MV-4-11 (cell line): ENCODE results near the gene EML2.

Source experiments
- DNase-seq: peaks from one replicate; lab custom pipeline; 2025; lab: John Stamatoyannopoulos, UW

EML2 gene

DNA sequence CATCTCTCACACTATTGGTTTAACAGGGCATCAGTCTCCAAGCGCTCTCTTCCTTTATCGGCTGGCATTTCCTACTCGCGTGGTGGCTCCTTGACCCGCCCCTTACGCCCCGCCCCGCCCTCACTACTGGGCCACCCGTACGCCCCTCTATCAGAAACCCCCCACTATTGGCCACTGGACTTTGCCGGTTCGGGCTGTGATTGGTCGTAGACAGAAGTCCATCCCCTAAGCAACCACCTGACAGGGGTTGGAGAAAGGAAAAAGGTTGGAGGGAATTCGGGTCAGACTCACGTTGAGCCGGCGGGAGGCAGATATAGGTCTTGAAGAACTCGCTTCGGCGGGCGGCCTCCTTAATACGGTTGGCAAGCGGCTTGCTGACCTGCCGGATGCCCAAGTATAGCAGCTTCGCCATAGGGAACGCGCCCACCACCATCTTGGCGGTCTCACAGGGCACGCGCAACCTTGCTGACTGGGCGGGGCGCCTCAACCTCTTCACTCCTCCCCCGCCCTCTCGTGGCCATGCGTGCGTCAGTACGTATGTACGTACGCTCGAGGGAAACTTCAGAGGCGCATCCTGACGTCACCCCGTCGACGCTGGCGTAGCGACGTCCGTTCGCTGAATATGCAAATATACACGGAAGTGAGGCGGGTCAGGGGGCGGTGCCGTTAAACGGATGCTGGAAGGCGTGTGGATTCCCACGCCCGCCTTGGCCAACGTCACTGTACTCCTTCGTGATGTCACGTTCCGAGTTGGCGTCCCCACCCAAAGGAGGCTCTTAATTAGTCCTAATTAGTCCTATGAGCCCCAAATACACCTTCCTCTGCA is 54.7 kb downstream of the EML2 start, which contains the start of gene OPA3:
Gene OPA3 (minus strand): TSS at position 471 of the 826 bp plus-strand sequence. CDS start 38 bp downstream, at position 433.
- DNase-seq: peak; percentile 100

DNA sequence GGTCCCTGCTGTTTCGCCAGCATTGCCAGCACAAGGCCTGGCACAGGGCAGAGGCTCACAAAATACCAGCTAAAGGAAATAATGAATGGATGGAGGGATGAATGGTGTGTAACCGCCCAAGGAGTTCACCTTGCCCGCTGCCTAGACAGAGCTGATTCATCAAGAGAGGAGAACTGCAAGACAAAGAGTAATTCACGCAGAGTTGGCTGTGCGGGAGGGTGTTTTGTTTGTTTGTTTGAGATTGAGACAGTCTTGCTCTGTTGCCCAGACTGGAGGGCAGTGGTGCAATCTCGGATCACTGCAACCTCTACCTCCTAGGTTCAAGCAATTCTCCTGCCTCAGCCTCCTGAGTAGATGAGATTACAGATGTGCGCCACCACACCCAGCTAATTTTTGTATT is 57.6 kb downstream of the EML2 start:
- no peak for DNase-seq

DNA sequence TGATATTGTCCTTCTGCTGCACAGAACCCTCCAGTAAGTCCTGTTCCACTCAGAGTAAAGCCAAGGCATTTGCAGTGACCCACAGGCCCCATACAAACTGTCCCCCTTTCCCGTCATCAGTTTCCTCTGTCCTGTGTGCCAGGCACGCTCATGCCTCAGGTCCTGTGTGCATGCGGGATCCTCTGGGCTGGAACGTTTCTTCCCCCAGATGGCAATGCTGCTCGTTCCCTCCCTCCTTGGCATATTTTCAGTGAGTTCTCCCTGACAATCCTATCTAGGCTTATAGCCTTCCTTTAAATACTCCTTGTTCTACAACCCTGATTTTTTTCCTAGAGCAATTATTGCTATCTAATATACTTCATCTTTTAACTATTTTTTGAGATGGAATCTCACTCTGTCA is 60.3 kb downstream of the EML2 start:
- no peak for DNase-seq

DNA sequence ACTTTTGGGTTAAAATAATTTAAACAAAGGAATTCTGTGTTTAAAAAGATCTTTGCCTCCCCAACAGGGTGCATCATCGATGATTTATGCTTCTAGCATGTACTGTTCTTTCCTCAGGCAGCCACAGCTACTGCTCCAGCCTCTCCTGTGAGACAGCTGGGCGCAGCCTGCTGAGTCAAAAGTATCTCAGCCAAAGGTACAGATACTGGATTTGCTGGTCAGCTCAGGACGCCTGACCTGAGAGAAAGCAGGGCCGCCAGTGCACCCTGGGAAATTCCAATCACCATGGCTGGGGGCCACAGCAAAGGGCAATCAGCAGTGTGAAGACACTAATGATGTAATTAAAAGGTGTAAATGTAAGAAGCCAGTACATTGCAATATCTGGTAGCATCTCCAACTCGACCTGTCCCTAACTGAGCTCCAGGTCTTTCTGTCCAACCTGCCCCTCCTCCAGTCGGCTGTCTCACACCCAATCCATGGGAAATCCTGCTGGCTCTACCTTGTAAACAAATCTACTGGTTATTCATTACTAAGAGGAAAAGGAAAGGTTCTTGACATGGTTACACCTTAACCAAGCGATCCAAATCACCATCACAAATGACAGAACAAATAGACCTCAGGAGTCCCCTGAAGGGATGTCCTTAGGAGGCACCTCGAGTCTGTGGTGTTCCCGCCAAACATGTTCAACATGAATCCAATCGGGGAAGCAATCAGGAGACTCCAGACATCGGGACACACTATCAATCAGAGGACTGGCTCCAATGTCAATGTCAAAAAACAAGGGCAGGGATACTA is 61.9 kb downstream of the EML2 start:
- no peak for DNase-seq

DNA sequence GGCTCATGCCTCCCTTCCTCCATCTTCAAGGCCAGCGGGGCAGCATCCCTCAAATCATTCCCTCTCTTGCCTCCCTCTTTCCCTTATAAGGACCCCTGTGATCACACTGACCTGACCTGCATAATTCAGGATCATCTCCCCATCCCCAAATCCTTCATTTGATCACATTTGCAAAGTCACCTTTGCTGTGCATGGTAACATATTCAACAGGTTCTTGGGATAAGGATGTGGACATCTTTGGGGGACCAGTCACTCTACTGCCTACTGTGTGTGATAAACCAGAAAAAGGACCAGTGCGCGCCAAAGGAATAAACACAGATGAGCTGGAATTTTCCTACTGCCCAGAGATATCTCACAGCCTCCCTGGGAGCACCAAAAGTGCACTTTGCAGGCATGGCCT is 62.5 kb downstream of the EML2 start:
- no peak for DNase-seq

DNA sequence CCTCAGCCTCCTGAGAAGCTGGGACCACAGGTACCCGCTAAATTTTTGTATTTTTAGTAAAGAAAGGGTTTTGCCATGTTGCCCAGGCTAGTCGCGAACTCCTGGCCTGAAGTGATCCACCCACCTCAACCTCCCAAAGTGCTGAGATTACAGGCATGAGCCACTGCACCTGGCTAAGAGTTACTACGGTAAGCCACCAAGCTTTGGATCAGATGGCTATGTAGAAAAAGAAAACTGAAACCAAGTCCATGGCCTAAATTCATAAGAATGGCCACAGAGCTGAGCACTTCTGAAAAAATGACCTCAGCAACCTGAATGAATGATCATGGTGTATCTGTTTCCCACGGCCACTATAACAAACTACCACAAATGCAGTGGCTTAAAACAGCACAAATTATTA is 64.0 kb downstream of the EML2 start:
- DNase-seq: no peak

DNA sequence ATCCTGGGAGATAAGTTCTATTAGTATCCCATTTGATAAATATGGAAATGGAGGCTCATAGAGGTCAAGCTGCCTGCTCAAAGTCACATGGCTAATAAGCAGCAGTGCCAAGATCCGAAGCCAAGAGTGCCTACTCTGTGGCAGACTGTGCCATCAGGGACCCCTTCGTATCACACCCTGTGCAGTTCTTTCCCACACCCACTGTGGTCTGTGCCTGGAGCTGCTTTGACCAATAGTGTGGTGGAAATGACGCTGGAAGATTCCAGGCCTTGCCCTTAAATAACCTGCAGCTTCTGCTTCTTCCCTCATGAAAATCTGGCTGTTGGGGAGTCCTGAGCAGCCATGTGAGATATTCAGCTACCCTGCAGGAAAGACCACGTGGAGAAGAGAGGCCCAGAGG is 64.7 kb downstream of the EML2 start:
- no peak for DNase-seq

DNA sequence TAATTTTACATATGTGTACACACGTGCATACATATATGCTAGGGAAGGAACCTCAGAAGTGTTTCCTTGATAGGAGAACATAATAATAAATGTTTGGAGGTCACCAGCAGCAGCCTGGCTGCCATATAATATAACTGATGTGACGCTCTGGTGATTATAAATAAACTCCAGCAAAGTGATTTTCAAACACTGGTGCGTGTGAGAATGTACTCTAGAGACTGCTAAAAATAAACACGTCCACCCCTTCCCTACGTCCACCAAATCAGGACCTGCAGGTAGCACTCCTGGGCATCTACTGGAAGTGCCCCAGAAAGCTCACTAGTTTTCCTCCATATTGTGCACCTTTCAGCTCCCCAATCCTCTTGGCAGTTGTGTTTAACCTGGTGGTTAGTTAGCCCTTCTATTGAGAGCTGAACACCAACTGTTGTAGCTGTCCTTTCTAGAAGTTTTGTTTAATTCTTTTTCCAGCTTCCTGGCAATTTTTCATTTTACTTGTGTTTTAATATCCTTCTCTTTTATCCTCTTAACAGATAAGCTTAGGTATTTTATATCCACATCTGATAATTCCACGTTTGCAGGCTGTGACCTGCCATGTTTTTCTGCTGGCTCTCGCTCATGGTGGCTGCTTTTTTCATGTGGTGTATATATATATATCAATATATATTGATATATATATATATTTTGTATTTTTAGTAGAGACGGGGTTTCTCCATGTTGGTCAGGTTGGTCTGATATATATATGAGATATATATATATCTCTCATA is 67.6 kb downstream of the EML2 start:
- no peak for DNase-seq

DNA sequence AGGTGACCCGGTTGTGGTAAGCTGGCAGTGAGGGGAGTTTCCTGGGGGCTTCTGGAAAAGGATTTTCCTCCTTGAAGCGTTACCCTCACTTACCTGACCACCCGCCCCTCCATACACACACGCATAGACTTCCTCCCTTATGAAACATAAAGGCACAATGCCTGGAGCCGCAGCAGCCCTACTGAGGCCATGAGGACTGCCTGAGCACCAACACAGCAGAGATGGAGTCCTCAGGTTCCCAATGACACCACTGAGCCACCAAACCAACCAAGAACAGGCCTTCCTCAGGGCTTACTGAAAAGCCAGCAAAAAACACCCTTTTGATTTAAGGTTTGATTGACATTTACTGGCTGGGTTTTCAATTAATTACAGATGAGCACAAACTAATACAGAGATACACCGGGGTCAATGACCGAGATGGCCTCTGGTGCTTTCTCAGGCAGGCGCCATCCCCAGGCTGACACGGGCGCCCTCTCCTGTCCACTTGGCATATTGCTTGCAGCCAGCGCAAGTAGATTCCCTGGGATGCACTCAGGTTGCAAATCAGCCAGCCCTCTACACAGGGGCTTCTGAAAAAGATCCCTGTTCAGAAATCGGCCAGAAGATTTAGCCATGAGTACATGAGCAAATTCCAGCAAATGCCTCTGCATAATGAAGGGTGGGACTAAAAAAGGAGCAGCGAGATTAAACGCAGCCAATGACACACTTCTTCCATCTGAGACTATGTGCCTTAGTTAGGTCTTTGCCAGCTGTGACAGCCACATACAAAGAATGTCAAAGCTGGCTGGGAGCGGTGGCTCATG is 69.4 kb downstream of the EML2 start:
- peak; percentile 14 for DNase-seq

DNA sequence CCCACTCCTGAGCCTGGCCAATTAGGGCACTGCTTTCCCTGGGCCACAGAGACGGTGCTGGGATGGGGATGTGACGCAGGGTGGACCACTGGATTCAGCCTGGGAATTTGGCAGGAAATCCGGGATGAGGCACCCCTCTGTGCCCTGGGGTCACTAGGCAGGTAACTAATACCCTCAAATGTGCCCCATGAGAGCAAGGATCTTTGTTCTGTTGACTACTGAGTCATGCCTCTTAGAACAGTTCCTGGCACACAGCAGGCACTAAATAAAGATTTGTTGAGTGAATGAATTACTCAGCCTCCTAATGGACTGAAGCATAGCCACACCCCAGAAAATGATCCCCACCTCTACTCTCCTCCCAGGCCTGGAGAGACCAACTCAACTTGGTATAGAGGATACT is 70.5 kb downstream of the EML2 start:
- no peak for DNase-seq

DNA sequence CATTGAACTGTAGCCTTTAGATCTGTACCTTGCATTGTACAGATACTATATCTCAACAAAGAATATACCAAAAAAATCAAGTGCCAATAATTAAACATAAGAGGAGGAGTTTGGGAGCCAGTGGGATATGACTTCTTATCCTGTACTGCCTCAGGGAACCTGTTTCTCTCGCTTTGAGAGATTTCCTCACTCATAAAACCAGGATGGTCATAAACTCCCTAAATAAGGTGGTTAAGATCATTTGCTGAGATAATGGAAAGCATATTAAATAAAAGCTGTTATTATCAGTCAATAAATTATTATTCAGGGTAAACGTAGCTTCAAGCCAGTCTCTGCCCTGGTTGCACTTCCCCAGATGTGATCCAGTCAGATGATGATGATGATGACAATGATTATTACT is 71.6 kb downstream of the EML2 start:
- DNase-seq: no peak

DNA sequence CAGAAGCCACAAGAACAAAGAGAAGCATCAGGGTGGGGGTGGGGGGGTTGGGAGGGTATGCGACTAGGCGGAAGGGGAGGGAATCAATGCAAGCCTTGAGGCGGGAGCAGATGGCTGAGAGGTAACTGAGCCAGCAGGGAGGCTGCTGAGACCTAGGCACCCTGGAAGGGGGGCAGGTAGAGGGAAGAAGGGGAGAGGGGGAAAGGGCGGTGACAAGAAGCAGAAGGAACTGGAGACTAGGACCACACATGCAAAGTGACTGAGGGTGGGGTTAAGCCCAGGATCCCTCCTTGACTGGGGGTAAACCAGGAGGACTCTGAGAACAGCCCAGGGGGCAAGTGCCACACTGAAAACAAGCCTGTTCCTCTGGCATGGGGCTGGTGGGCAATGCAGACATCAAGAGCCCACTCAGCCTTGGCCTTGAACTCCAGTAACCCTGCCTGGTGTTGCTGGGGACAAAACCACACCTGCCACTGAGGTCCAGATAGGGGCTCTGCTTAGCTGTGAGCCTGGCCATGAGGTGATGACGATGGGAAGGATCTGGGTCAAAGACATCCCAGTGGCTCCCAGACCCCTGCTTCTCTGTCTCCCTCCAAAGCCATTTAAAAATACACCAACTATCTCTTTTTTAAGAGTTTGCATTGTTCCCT is 74.9 kb downstream of the EML2 start:
- DNase-seq: no peak

DNA sequence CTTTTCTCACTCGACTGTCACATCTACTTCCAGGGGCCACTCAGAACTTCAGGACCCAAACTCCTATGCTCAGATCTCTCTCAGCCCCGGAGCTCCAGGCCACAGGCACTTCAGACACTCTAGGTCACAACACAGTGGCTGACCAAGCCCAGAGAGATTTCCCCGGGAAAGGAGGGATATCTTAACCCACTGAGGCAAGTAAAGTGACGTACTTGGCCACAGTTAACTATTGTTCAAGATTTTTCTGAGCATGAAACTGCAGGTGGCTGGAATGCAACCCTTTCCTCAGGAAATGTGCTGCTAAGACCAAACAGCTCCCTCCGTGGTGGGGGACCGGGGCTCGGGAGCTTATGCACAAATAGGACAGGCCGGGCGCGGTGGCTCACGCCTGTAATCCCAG is 78.5 kb downstream of the EML2 start:
- DNase-seq: no peak

DNA sequence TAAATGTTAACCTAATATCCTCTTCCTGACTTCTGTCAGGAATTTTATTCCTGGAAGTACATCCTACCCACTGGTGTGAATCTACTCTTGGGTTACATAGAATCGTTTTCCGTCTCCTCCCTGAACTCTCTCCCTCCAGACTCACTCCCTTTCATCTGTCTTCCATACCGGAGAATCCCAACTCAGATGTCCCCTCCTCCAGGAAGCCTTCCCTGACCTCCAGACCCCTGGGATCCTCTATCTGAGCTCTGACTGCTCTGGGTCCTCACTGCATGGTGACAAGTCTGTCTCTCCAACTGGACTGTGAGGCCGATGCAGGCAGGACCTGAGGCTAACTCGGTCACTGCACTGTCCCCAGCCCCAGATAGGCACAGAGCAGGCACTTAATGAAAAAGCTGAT is 79.2 kb downstream of the EML2 start:
- DNase-seq: no peak
